Hepatocyte (in vitro differentiated cells): Measurements from ENCODE around the gene TMEM178A. TPM values are rescaled to one million over a fixed set of nuclear protein-coding genes. Genes with fewer than 3 reads are reported as not detected.
"Not testable (repeated sequence)": the region's sequence is repeated elsewhere in the genome, so short reads cannot be mapped to it uniquely, and the experiment has no call there.

Experiments
- DNase-seq: peaks from one replicate; pipeline ENCODE4 v3.0.0-alpha.2; 2016; ENCODE audit warnings: low spot score
- H2AFZ ChIP-seq: fragments of 200-600 bp; sonication (generic); 2 replicates; pipeline ENCODE4 v1.6.0; 2016; ENCODE audit warnings: antibody characterized with exemption, mild to moderate bottlenecking
- H3K27ac ChIP-seq: fragments of 200-600 bp; sonication (generic); 2 replicates; pipeline ENCODE4 v1.5.1; 2016; ENCODE audit warnings: mild to moderate bottlenecking
- H3K27me3 ChIP-seq: fragments of 200-600 bp; sonication (generic); 2 replicates; pipeline ENCODE4 v1.6.1; 2016
- H3K36me3 ChIP-seq: fragments of 200-600 bp; sonication (generic); replicated peaks from 2 replicates; pipeline ENCODE4 v1.5.1; 2016; ENCODE audit warnings: low read depth; ENCODE audit not compliant: insufficient read depth
- H3K4me1 ChIP-seq: fragments of 200-600 bp; sonication (generic); 2 replicates; pipeline ENCODE4 v1.5.1; 2016; ENCODE audit warnings: mild to moderate bottlenecking, moderate library complexity; ENCODE audit not compliant: insufficient read depth
- H3K4me2 ChIP-seq: fragments of 200-600 bp; sonication (generic); 2 replicates; pipeline ENCODE4 v1.6.0; 2016
- H3K4me3 ChIP-seq: fragments of 200-600 bp; sonication (generic); 2 replicates; pipeline ENCODE4 v1.5.1; 2016; ENCODE audit warnings: mild to moderate bottlenecking
- H3K79me2 ChIP-seq: fragments of 200-600 bp; sonication (generic); 2 replicates; pipeline ENCODE4 v1.6.0; 2017; ENCODE audit warnings: mild to moderate bottlenecking
- H3K9me2 ChIP-seq: fragments of 200-600 bp; sonication (generic); replicated peaks from 2 replicates; pipeline ENCODE4 v1.6.0; 2017; ENCODE audit warnings: mild to moderate bottlenecking; ENCODE audit not compliant: insufficient read depth
- H3K9me3 ChIP-seq: fragments of 200-600 bp; sonication (generic); 2 replicates; pipeline ENCODE4 v1.5.1; 2016; ENCODE audit warnings: low read depth, mild to moderate bottlenecking
- H4K20me1 ChIP-seq: fragments of 200-600 bp; sonication (generic); 2 replicates; pipeline ENCODE4 v1.6.0; 2016; ENCODE audit warnings: mild to moderate bottlenecking; ENCODE audit not compliant: insufficient read depth, poor library complexity, severe bottlenecking
- EZH2 ChIP-seq: fragments of 200-600 bp; sonication (generic); IDR thresholded peaks from 2 replicates; pipeline ENCODE4 v1.6.1; 2016; ENCODE audit warnings: antibody characterized with exemption, mild to moderate bottlenecking, borderline replicate concordance
- EZH2phosphoT487 ChIP-seq: fragments of 200-600 bp; sonication (generic); IDR thresholded peaks from one replicate; pipeline ENCODE4 v1.6.1; 2018; ENCODE audit warnings: antibody characterized with exemption, mild to moderate bottlenecking, low read depth, moderate library complexity; ENCODE audit not compliant: unreplicated experiment, severe bottlenecking
- WGBS: methylation state at CpG from one replicate; pipeline ENCODE4 v1.1.6; 2016; ENCODE audit warnings: low lambda C conversion rate; ENCODE audit errors: missing lambda C conversion rate; 5-methylcytosine and 5-hydroxymethylcytosine counted together
- polyA plus RNA-seq: library from polyadenylated mRNA; unstranded; fragments of >200 nt; fragmentation: Nextera tagmentation; extraction: Ambion mirVana; gene quantifications from 2 replicates; pipeline ENCODE4 v1.2.1, GENCODE V29; 2016
- total RNA-seq: library from RNA; depleted of rRNA; stranded (reverse); fragments of >200 nt; gene quantifications from 2 replicates; pipeline ENCODE4 v1.2.3, GENCODE V29; 2014
- TF ChIP-seq, protein P1 (sequence below): fragments of 200-600 bp; sonication (generic); IDR thresholded peaks from 2 replicates; pipeline ENCODE4 v1.5.1; 2016; ENCODE audit warnings: antibody characterized with exemption, mild to moderate bottlenecking; ENCODE audit not compliant: poor library complexity

TMEM178A gene
- total and polyA plus RNA-seq, 2 experiments from 2014 or later: 3.9 to 6.6 TPM

DNA sequence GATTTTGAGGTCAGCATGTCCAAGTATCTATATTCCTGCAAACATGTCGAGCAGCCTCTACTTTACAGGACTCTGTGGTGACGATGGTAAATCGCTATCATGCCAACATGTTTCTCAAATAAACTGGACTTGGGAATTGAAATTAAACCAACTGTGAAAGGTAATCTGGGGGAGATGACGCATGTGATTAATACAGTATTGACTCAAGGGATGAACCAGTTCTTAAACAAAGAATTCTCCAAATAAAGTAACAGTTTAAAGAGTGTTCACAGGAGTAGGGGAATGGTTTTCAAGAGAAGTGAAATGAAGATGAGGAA is 59.1 kb downstream of the TMEM178A start:
- Histone ChIP-seq H3K9me2 (no peaks in the 10 kb centered on the region), H4K20me1 (no peaks in the 10 kb centered on the region), H2AFZ (no peak overlapping the region), H3K36me3 (no peaks in the 10 kb centered on the region), H3K79me2 (no peaks in the 10 kb centered on the region), H3K4me1 (peaks cover 4% of the 10 kb centered on the region), H3K27ac (no peak overlapping the region), H3K9me3 (no peaks in the 10 kb centered on the region), H3K27me3 (no peaks in the 10 kb centered on the region), H3K4me2 (no peak overlapping the region), H3K4me3 (no peak overlapping the region)
- TF ChIP-seq, protein P1, sequence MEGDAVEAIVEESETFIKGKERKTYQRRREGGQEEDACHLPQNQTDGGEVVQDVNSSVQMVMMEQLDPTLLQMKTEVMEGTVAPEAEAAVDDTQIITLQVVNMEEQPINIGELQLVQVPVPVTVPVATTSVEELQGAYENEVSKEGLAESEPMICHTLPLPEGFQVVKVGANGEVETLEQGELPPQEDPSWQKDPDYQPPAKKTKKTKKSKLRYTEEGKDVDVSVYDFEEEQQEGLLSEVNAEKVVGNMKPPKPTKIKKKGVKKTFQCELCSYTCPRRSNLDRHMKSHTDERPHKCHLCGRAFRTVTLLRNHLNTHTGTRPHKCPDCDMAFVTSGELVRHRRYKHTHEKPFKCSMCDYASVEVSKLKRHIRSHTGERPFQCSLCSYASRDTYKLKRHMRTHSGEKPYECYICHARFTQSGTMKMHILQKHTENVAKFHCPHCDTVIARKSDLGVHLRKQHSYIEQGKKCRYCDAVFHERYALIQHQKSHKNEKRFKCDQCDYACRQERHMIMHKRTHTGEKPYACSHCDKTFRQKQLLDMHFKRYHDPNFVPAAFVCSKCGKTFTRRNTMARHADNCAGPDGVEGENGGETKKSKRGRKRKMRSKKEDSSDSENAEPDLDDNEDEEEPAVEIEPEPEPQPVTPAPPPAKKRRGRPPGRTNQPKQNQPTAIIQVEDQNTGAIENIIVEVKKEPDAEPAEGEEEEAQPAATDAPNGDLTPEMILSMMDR: no peak
- TF ChIP-seq EZH2 (no peak), EZH2phosphoT487 (no peak)
- WGBS: 90% methylated on average over 4 of the region's 4 CpGs
- DNase-seq: no peak

DNA sequence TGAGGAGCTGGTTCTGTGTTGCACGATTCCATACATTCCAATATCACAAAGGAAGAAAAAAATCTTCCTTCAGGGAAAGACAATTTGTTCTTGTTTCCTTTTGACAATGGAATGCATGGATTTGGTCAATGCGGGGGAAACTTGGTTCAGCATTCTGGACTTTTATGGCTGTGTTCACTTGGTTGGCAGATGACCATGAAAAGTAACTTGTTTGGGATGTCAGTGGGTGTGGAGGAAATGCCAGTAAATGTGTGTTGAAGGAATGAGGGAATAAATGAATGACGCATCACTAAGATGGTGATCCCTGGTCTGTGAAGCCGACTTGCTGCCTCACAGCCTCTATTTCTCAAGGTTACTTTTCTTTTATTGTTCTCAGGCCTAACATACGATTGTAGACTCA is 59.7 kb downstream of the TMEM178A start:
- Histone ChIP-seq H3K36me3 (no peaks in the 10 kb centered on the region), H3K9me2 (no peaks in the 10 kb centered on the region), H3K4me1 (peaks cover 4% of the 10 kb centered on the region), H3K79me2 (no peaks in the 10 kb centered on the region), H3K4me2 (no peak overlapping the region), H3K4me3 (no peak overlapping the region), H3K9me3 (no peaks in the 10 kb centered on the region), H2AFZ (no peak overlapping the region), H4K20me1 (no peaks in the 10 kb centered on the region), H3K27ac (no peak overlapping the region), H3K27me3 (no peaks in the 10 kb centered on the region)
- WGBS: 90% methylated on average over 5 of the region's 5 CpGs
- DNase-seq: no peak
- TF ChIP-seq EZH2 (no peak), EZH2phosphoT487 (no peak)
- TF ChIP-seq, protein P1: no peak

DNA sequence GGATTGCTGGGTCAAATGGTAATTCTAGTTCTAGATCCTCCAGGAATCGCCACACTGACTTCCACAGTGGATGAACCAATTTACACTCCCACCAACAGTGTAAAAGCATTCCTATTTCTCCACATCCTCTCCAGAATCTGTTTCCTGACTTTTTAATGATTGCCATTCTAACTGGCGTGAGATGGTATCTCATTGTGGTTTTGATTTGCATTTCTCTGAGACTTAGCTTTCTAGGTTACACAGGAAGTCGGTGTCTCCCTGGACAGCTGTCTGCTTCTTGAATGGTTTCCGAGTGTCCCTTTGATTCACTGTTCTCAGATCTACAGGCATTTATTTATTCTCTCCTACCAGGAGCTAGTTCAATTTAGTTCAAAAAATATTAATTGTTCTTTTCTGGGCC is 62.4 kb downstream of the TMEM178A start:
- H3K4me2 ChIP-seq, DNase-seq, H2AFZ ChIP-seq, H3K36me3 ChIP-seq, H3K79me2 ChIP-seq, H3K27me3 ChIP-seq, H4K20me1 ChIP-seq, H3K27ac ChIP-seq, H3K4me1 ChIP-seq, H3K4me3 ChIP-seq, H3K9me3 ChIP-seq, H3K9me2 ChIP-seq: not testable (repeated sequence)
- WGBS: 91% methylated on average over 4 of the region's 4 CpGs

DNA sequence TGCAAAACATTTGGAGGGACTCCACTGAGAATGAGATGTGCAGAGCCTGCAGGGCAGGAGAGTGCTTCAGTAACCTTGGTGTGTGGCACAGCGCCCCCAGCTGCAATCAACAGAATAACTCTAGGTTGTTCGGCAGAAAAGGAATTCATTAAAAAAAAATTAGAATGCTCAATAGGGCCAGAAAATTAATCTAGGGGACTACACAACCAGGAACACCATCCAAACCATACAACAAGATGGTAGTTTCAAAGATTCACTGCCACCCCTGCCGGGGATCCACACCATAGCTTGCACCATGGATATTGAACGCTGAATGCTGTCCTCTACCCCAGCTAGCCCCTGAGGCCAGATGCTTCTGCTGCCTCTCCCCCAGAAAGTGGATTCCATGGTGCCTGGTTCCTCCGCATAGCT is 63.2 kb downstream of the TMEM178A start:
- TF ChIP-seq, protein P1: peak; percentile 49
- TF ChIP-seq EZH2: no peak
- H2AFZ ChIP-seq: no peak overlapping the region
- 54% methylated on average over 5 of the region's 5 CpGs for WGBS
- H3K4me3 ChIP-seq: no peak overlapping the region
- H3K9me3 ChIP-seq: no peaks in the 10 kb centered on the region
- no peaks in the 10 kb centered on the region for H3K9me2 ChIP-seq
- H4K20me1 ChIP-seq: no peaks in the 10 kb centered on the region
- no peak overlapping the region for H3K27ac ChIP-seq
- H3K79me2 ChIP-seq: no peaks in the 10 kb centered on the region
- H3K36me3 ChIP-seq: no peaks in the 10 kb centered on the region
- H3K4me2 ChIP-seq: no peak overlapping the region
- H3K27me3 ChIP-seq: no peaks in the 10 kb centered on the region
- peaks cover under 1% of the 10 kb centered on the region for H3K4me1 ChIP-seq
- DNase-seq: peak; percentile 48
